H1 (cell line): ENCODE results near the gene TWIST2. TPM values are rescaled to one million over a fixed set of nuclear protein-coding genes. Genes with fewer than 3 reads are reported as not detected.

Source experiments
- CTCF ChIA-PET: fragments of 300-600 bp; sonication (Branson Sonifier 250); formaldehyde crosslinking; loops from one replicate; lab custom pipeline; 2021; ENCODE audit not compliant: partially characterized antibody; lab: Charles Lee
- POLR2A ChIA-PET: fragments of 300-600 bp; sonication (Branson Sonifier 250); formaldehyde crosslinking; loops from one replicate; lab custom pipeline; 2021; ENCODE audit warnings: inconsistent platforms; ENCODE audit not compliant: partially characterized antibody; lab: Charles Lee
- DNase-seq, 2 experiments: peaks; one replicate each; pipeline versions ENCODE4 v3.0.0 to v3.0.0-alpha.2; 2010 to 2022; ENCODE audit warnings: low spot score in 2 of 2, low read depth in 1 of 2, mixed read lengths in 1 of 2
- FAIRE-seq: peaks from 2 replicates; lab custom pipeline; 2011; peaks lifted over from hg19 to GRCh38; lab: Jason Lieb, UNC
- H2AFZ ChIP-seq: 2 replicates; pipeline ENCODE4 v1.8.1; 2012; ENCODE audit warnings: low read length, inconsistent platforms
- H2AK5ac ChIP-seq: 2 replicates; pipeline ENCODE4 v1.6.1; 2013; ENCODE audit warnings: low read depth, low read length
- H2BK120ac ChIP-seq: replicated peaks from 2 replicates; pipeline ENCODE3; 2013; ENCODE audit warnings: low read depth, low read length, inconsistent platforms
- H2BK12ac ChIP-seq: 2 replicates; pipeline ENCODE4 v1.6.1; 2013; ENCODE audit warnings: low read depth, low read length
- H2BK15ac ChIP-seq: 2 replicates; pipeline ENCODE4 v1.6.1; 2013; ENCODE audit warnings: low read length
- H2BK20ac ChIP-seq: 2 replicates; pipeline ENCODE4 v1.6.1; 2013; ENCODE audit warnings: low read length
- H2BK5ac ChIP-seq: 2 replicates; pipeline ENCODE4 v1.6.1; 2013; ENCODE audit warnings: low read depth, low read length
- H3K14ac ChIP-seq: 2 replicates; pipeline ENCODE4 v1.6.1; 2013; ENCODE audit warnings: inconsistent platforms; ENCODE audit not compliant: insufficient read length
- H3K18ac ChIP-seq: 2 replicates; pipeline ENCODE4 v1.6.1; 2013; ENCODE audit warnings: low read length; ENCODE audit errors: extremely low read depth
- H3K23ac ChIP-seq: 2 replicates; pipeline ENCODE4 v1.6.1; 2013; ENCODE audit warnings: inconsistent platforms; ENCODE audit not compliant: insufficient read length
- H3K23me2 ChIP-seq: 2 replicates; pipeline ENCODE4 v1.6.1; 2013; ENCODE audit warnings: low read depth, low read length
- H3K27ac ChIP-seq: 2 replicates; pipeline ENCODE4 v1.6.1; 2011; ENCODE audit warnings: low read depth, low read length, inconsistent platforms
- H3K27me3 ChIP-seq, 4 experiments: replicated peaks in 1 of 4; 1 replicate in 1 of 4; 2 replicates in 3 of 4; pipeline versions ENCODE4 v1.6.1 to v1.8.1; 2011 to 2013; ENCODE audit warnings: low read length in 3 of 4, mild to moderate bottlenecking in 3 of 4, inconsistent platforms in 2 of 4, mixed read lengths in 2 of 4, moderate library complexity in 1 of 4; ENCODE audit not compliant: control insufficient read depth in 3 of 4, insufficient read depth in 3 of 4; ENCODE audit errors: extremely low read depth in 1 of 4
- H3K36me3 ChIP-seq, 4 experiments: 2 replicates each; pipeline versions ENCODE4 v1.6.1 to v1.8.1; 2011 to 2013; ENCODE audit warnings: mild to moderate bottlenecking in 4 of 4, low read length in 3 of 4, moderate library complexity in 2 of 4, control low read depth in 1 of 4, inconsistent platforms in 1 of 4; ENCODE audit not compliant: insufficient read depth in 4 of 4, control insufficient read depth in 2 of 4
- H3K4ac ChIP-seq: replicated peaks from 2 replicates; pipeline ENCODE3; 2013; ENCODE audit warnings: low read length, low read depth, mixed read lengths, inconsistent platforms; ENCODE audit not compliant: insufficient read length
- H3K4me1 ChIP-seq, 4 experiments: replicated peaks in 1 of 4; 1 replicate in 1 of 4; 2 replicates in 3 of 4; pipeline versions ENCODE4 v1.6.1 to v1.8.1; 2011 to 2013; ENCODE audit warnings: low read length in 3 of 4, inconsistent platforms in 2 of 4, mixed read lengths in 1 of 4; ENCODE audit not compliant: insufficient read depth in 4 of 4, control insufficient read depth in 3 of 4
- H3K4me2 ChIP-seq, 2 experiments: 2 replicates each; pipeline versions ENCODE4 v1.6.1 to v1.8.1; 2011 to 2013; ENCODE audit warnings: low read depth in 2 of 2, low read length in 2 of 2, control low read depth in 1 of 2, inconsistent platforms in 1 of 2, mild to moderate bottlenecking in 1 of 2; ENCODE audit not compliant: insufficient read depth in 1 of 2
- H3K4me3 ChIP-seq, 4 experiments: fragments of 200-600, 300-600 bp in 1 of 4; sonication (generic), shearing (Covaris generic), sonication (Bioruptor Twin) in 1 of 4; 2 replicates each; pipeline versions ENCODE4 v1.5.1 to v1.8.1; 2011 to 2016; ENCODE audit warnings: low read length in 4 of 4, low read depth in 3 of 4, control low read depth in 2 of 4, inconsistent platforms in 2 of 4, mild to moderate bottlenecking in 2 of 4, mixed read lengths in 1 of 4, moderate library complexity in 1 of 4; ENCODE audit not compliant: insufficient read depth in 2 of 4; ENCODE audit errors: extremely low read depth in 1 of 4
- H3K56ac ChIP-seq: replicated peaks from 2 replicates; pipeline ENCODE3; 2013; ENCODE audit warnings: low read depth, mild to moderate bottlenecking, mixed read lengths, low read length, inconsistent platforms; ENCODE audit not compliant: insufficient read length
- H3K79me1 ChIP-seq: 2 replicates; pipeline ENCODE4 v1.6.1; 2013; ENCODE audit warnings: low read depth, low read length, control low read depth
- H3K79me2 ChIP-seq, 2 experiments: 2 replicates each; pipeline versions ENCODE4 v1.6.1 to v1.8.1; 2012 to 2013; ENCODE audit warnings: low read length in 2 of 2, mild to moderate bottlenecking in 2 of 2, inconsistent platforms in 1 of 2; ENCODE audit not compliant: insufficient read depth in 2 of 2, control insufficient read depth in 1 of 2
- H3K9ac ChIP-seq, 4 experiments: replicated peaks in 1 of 4; 1 replicate in 1 of 4; 2 replicates in 3 of 4; pipeline versions ENCODE4 v1.6.1 to v1.8.1; 2011 to 2013; ENCODE audit warnings: low read depth in 3 of 4, low read length in 3 of 4, control low read depth in 2 of 4, mild to moderate bottlenecking in 2 of 4, moderate library complexity in 2 of 4, inconsistent platforms in 1 of 4; ENCODE audit errors: extremely low read depth in 1 of 4
- H3K9me3 ChIP-seq, 2 experiments: 2 replicates each; pipeline versions ENCODE4 v1.6.1 to v1.8.1; 2012 to 2013; ENCODE audit warnings: mild to moderate bottlenecking in 2 of 2, moderate library complexity in 2 of 2, control low read depth in 1 of 2, inconsistent platforms in 1 of 2, low read depth in 1 of 2, low read length in 1 of 2, mixed read lengths in 1 of 2; ENCODE audit not compliant: insufficient read depth in 2 of 2
- H4K20me1 ChIP-seq, 2 experiments: replicated peaks in 1 of 2; 2 replicates each; pipeline versions ENCODE3 to v1.8.1; 2011 to 2013; ENCODE audit warnings: inconsistent platforms in 2 of 2, low read length in 2 of 2, mild to moderate bottlenecking in 1 of 2; ENCODE audit not compliant: insufficient read depth in 2 of 2, control insufficient read depth in 1 of 2
- H4K5ac ChIP-seq: 2 replicates; pipeline ENCODE4 v1.6.1; 2013; ENCODE audit warnings: low read length, low read depth, mixed read lengths, inconsistent platforms; ENCODE audit not compliant: insufficient read length
- H4K8ac ChIP-seq: 2 replicates; pipeline ENCODE4 v1.8.0; 2013; ENCODE audit warnings: mild to moderate bottlenecking, moderate library complexity, low read length, inconsistent platforms; ENCODE audit not compliant: insufficient read depth; ENCODE audit errors: extremely low read depth
- H4K91ac ChIP-seq: replicated peaks from 2 replicates; pipeline ENCODE3; 2013; ENCODE audit warnings: low read length, mixed read lengths, inconsistent platforms; ENCODE audit not compliant: insufficient read length
- EZH2 ChIP-seq: fragments of 200-600 bp; sonication (generic); IDR thresholded peaks from 2 replicates; pipeline ENCODE4 v1.7.1; 2012; ENCODE audit warnings: low read depth, mild to moderate bottlenecking, moderate library complexity, low read length, inconsistent platforms; ENCODE audit not compliant: severe bottlenecking
- JUN ChIP-seq: IDR thresholded peaks from 2 replicates; pipeline ENCODE4 v1.6.1; 2011; ENCODE audit warnings: low read depth, mild to moderate bottlenecking, improper control_type of control experiment, low read length
- RFX5 ChIP-seq: IDR thresholded peaks from 2 replicates; pipeline ENCODE4 v1.6.1; 2011; ENCODE audit warnings: low read depth, low read length, improper control_type of control experiment, borderline replicate concordance
- SAP30 ChIP-seq: fragments of 300-600 bp; sonication (generic); IDR thresholded peaks from 2 replicates; pipeline ENCODE4 v1.7.1; 2012; ENCODE audit warnings: low read length, moderate library complexity, mild to moderate bottlenecking, inconsistent platforms; ENCODE audit not compliant: insufficient read depth, insufficient replicate concordance
- SIRT6 ChIP-seq: IDR thresholded peaks from one replicate; pipeline ENCODE4 v1.7.1; 2012; ENCODE audit warnings: low read length, inconsistent platforms
- SP4 ChIP-seq: IDR thresholded peaks from 2 replicates; pipeline ENCODE4 v1.6.1; 2012; ENCODE audit warnings: low read length, inconsistent platforms
- SRF ChIP-seq: IDR thresholded peaks from 2 replicates; pipeline ENCODE4 v1.6.1; 2011; ENCODE audit warnings: mild to moderate bottlenecking, low read depth, low read length, moderate library complexity
- TEAD4 ChIP-seq: IDR thresholded peaks from 2 replicates; pipeline ENCODE4 v1.6.1; 2012; ENCODE audit warnings: low read depth, low read length, inconsistent platforms, mixed read lengths
- WGBS, 2 experiments: shearing (Covaris generic) in 1 of 2; methylation state at CpG; one replicate each; pipeline versions ENCODE4 v1.1.6 to v1.1.7; 2013 to 2015; ENCODE audit warnings: low lambda C conversion rate in 2 of 2, mixed read lengths in 2 of 2, inconsistent platforms in 1 of 2, low coverage in 1 of 2, missing lambda C conversion rate in 1 of 2; ENCODE audit not compliant: insufficient replicate concordance in 2 of 2, insufficient coverage in 1 of 2, insufficient read length in 1 of 2; ENCODE audit errors: extremely low coverage in 1 of 2, missing lambda C conversion rate in 1 of 2; 5-methylcytosine and 5-hydroxymethylcytosine counted together
- polyA plus RNA-seq, 7 experiments: library from polyadenylated mRNA; depleted of rRNA in 3 of 7; stranded (reverse) in 5 of 7; unstranded in 2 of 7; fragments of >200 nt in 5 of 7; fragments of 200-250 nt in 2 of 7; gene quantifications; 1 replicate in 5 of 7; 2 replicates in 1 of 7; 4 replicates in 1 of 7; pipeline versions ENCODE4 v1.2.1 to v1.2.3, GENCODE V29; 2011 to 2013; ENCODE audit warnings: missing spikeins in 2 of 7, mixed read lengths in 2 of 7
- total RNA-seq: library from RNA; stranded (reverse); fragmentation: NEBNext Ultra II Directional; extraction: Animal tissue kit (Norgen Biotek cat#: 25700); gene quantifications from 2 replicates; pipeline ENCODE4 v1.2.1, GENCODE V29; 2021
- TF ChIP-seq, protein P1 (sequence below): IDR thresholded peaks from 2 replicates; pipeline ENCODE4 v1.6.1; 2012; ENCODE audit warnings: inconsistent platforms
- TF ChIP-seq, protein P2 (sequence below): IDR thresholded peaks from 2 replicates; pipeline ENCODE4 v1.6.1; 2011; ENCODE audit warnings: low read depth, mild to moderate bottlenecking, low read length; ENCODE audit not compliant: insufficient read depth
- TF ChIP-seq, protein P3 (sequence below): IDR thresholded peaks from 2 replicates; pipeline ENCODE4 v1.6.1; 2011; ENCODE audit warnings: low read length, improper control_type of control experiment

The TWIST2 gene
- total and polyA plus RNA-seq, 2 of the 8 experiments (the other 6 are each of a cell fraction or from before 2014, with no cell fraction given) = 2.6 to 4.3 TPM

DNA sequence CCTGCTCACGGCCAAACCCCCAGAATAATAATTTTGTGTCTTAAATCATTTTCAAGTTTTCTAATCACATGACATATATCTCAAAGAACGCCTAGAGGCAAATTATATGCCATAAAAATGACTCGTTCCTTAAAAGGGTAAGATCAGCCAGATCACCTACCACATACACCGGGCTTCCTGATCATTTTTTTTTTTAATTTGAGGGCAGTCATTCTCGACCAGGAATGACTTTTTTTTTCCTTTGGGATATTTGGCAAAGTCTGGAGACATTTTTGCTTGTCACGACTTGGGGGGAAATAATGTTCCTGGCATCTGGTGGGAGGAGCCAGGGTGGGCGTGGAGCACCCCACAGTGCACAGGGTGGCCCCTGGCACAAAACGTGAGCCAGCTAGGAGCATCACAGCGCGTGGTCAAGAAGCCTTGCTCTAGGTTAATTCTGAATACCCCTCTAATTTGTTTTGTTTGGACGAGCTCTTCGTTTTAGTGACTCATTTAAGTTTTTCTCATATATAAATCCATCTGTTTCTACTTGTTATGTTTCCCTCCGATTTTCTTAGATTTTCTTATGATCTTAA is 94.9 kb downstream of the TWIST2 start:
- no peak overlapping the region for H3K4me3 ChIP-seq
- no peaks in the 10 kb centered on the region for H3K79me2 ChIP-seq
- H2AFZ ChIP-seq = no peak overlapping the region
- H2BK15ac ChIP-seq = no peak overlapping the region
- no peak overlapping the region for H2BK120ac ChIP-seq
- no peak overlapping the region for H4K91ac ChIP-seq
- FAIRE-seq (no peak), DNase-seq (no peak)
- no peak overlapping the region for H3K27ac ChIP-seq
- H2AK5ac ChIP-seq = no peak overlapping the region
- ChIA-PET POLR2A (no interaction called here), CTCF (no interaction called here)
- no peaks in the 10 kb centered on the region for H4K20me1 ChIP-seq
- H3K23ac ChIP-seq = no peak overlapping the region
- no peak overlapping the region for H4K5ac ChIP-seq
- H4K8ac ChIP-seq = no peak overlapping the region
- H3K18ac ChIP-seq = no peak overlapping the region
- WGBS, 2 experiments = 81% methylated on average over 13 of the region's 13 CpGs; no CpG with 5 or more reads in 1 of the 2 experiments
- H2BK5ac ChIP-seq = no peak overlapping the region
- H3K4me2 ChIP-seq = no peak overlapping the region
- H3K4me1 ChIP-seq = no peaks in the 10 kb centered on the region
- no peak overlapping the region for H3K56ac ChIP-seq
- no peaks in the 10 kb centered on the region for H3K79me1 ChIP-seq
- no peak overlapping the region for H3K14ac ChIP-seq
- H3K9ac ChIP-seq = no peak overlapping the region
- H3K9me3 ChIP-seq = no peaks in the 10 kb centered on the region
- no peak overlapping the region for H2BK20ac ChIP-seq
- H3K4ac ChIP-seq = no peak overlapping the region
- TF ChIP-seq, protein P1, sequence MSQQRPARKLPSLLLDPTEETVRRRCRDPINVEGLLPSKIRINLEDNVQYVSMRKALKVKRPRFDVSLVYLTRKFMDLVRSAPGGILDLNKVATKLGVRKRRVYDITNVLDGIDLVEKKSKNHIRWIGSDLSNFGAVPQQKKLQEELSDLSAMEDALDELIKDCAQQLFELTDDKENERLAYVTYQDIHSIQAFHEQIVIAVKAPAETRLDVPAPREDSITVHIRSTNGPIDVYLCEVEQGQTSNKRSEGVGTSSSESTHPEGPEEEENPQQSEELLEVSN = no peak
- TF ChIP-seq TEAD4 (no peak), JUN (no peak), SAP30 (no peak), SRF (no peak), SIRT6 (no peak), RFX5 (no peak), SP4 (no peak), EZH2 (no peak)
- TF ChIP-seq, protein P2, sequence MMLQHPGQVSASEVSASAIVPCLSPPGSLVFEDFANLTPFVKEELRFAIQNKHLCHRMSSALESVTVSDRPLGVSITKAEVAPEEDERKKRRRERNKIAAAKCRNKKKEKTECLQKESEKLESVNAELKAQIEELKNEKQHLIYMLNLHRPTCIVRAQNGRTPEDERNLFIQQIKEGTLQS = no peak
- TF ChIP-seq, protein P3, sequence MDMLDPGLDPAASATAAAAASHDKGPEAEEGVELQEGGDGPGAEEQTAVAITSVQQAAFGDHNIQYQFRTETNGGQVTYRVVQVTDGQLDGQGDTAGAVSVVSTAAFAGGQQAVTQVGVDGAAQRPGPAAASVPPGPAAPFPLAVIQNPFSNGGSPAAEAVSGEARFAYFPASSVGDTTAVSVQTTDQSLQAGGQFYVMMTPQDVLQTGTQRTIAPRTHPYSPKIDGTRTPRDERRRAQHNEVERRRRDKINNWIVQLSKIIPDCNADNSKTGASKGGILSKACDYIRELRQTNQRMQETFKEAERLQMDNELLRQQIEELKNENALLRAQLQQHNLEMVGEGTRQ = no peak
- TF ChIP-seq, all 59 proteins: peak for 0
- no peaks in the 10 kb centered on the region for H3K23me2 ChIP-seq
- no peaks in the 10 kb centered on the region for H3K36me3 ChIP-seq
- no peaks in the 10 kb centered on the region for H3K27me3 ChIP-seq
- H2BK12ac ChIP-seq = no peak overlapping the region
